PFSK-1 (cell line): ENCODE data around the gene TLCD2.

Experiments used
- FOXP2 ChIP-seq: optimal IDR thresholded peaks from 2 replicates; pipeline ENCODE3; 2011; ENCODE audit warnings: borderline replicate concordance, control low read depth, inconsistent platforms; ENCODE audit not compliant: insufficient read depth; ENCODE audit errors: extremely low read length, extremely low read depth
- POLR2AphosphoS5 ChIP-seq: IDR thresholded peaks from 2 replicates; pipeline ENCODE4 v1.6.1; 2012; ENCODE audit warnings: low read depth, mild to moderate bottlenecking, control low read depth, low read length, moderate library complexity
- SIN3A ChIP-seq: IDR thresholded peaks from 2 replicates; pipeline ENCODE4 v1.6.1; 2012; ENCODE audit warnings: mild to moderate bottlenecking, low read length, moderate library complexity, borderline replicate concordance; ENCODE audit not compliant: insufficient read depth
- TAF1 ChIP-seq: IDR thresholded peaks from 2 replicates; pipeline ENCODE4 v1.6.1; 2012; ENCODE audit warnings: low read length, control low read depth, borderline replicate concordance; ENCODE audit not compliant: insufficient read depth
- TF ChIP-seq, protein P1 (sequence below), 2 experiments: IDR thresholded peaks; 2 replicates each; pipeline versions ENCODE4 v1.6.1 to v1.8.0; 2011 to 2012; ENCODE audit warnings: low read depth in 2 of 2, low read length in 2 of 2, control low read depth in 1 of 2, inconsistent platforms in 1 of 2, mild to moderate bottlenecking in 1 of 2, moderate library complexity in 1 of 2; ENCODE audit not compliant: insufficient read depth in 1 of 2

TLCD2 gene

DNA sequence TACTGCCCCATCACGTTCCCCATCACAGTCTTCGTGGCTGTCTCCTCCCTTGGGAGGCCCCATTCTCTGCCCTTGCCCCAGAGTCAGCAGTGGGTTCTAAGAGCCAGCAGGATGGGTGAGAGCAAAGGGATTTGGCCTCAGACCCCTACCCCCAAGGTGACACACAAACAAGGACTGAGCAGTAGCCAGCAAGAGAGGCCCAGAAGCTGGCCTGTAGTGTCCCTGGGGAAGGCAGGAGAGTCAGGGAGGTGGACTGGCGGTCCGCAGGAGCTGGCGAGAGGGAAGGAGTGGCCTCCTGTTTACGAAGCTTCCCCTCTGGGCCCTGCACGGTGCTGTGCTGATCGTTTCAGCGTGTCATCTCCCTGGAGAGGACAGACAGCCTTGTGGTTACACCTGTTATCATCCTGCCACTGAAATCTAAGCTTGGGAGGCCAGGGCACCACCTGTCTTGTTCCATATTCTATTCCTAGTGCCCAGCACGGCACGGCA lies 22.7 kb upstream of the TLCD2 start:
- TF ChIP-seq, protein P1, sequence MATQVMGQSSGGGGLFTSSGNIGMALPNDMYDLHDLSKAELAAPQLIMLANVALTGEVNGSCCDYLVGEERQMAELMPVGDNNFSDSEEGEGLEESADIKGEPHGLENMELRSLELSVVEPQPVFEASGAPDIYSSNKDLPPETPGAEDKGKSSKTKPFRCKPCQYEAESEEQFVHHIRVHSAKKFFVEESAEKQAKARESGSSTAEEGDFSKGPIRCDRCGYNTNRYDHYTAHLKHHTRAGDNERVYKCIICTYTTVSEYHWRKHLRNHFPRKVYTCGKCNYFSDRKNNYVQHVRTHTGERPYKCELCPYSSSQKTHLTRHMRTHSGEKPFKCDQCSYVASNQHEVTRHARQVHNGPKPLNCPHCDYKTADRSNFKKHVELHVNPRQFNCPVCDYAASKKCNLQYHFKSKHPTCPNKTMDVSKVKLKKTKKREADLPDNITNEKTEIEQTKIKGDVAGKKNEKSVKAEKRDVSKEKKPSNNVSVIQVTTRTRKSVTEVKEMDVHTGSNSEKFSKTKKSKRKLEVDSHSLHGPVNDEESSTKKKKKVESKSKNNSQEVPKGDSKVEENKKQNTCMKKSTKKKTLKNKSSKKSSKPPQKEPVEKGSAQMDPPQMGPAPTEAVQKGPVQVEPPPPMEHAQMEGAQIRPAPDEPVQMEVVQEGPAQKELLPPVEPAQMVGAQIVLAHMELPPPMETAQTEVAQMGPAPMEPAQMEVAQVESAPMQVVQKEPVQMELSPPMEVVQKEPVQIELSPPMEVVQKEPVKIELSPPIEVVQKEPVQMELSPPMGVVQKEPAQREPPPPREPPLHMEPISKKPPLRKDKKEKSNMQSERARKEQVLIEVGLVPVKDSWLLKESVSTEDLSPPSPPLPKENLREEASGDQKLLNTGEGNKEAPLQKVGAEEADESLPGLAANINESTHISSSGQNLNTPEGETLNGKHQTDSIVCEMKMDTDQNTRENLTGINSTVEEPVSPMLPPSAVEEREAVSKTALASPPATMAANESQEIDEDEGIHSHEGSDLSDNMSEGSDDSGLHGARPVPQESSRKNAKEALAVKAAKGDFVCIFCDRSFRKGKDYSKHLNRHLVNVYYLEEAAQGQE (IDR thresholded peaks at IDR 0.05; ENCODE audit: insufficient read depth in 1 of 2, low read depth in 2 of 2, low read length in 2 of 2), result no peak
- TF ChIP-seq SIN3A, result no peak
- TF ChIP-seq POLR2AphosphoS5, result no peak
- no peak for TF ChIP-seq TAF1
- TF ChIP-seq FOXP2, result no peak

- TF ChIP-seq SIN3A (no peak), POLR2AphosphoS5 (no peak), FOXP2 (no peak), TAF1 (no peak)
- TF ChIP-seq, protein P1 (IDR thresholded peaks at IDR 0.05; ENCODE audit: insufficient read depth in 1 of 2, low read depth in 2 of 2, low read length in 2 of 2), result no peak
Observed at GRCh38 chr17:1732241-1732832, 22.2 kb upstream of the TLCD2 start.

DNA sequence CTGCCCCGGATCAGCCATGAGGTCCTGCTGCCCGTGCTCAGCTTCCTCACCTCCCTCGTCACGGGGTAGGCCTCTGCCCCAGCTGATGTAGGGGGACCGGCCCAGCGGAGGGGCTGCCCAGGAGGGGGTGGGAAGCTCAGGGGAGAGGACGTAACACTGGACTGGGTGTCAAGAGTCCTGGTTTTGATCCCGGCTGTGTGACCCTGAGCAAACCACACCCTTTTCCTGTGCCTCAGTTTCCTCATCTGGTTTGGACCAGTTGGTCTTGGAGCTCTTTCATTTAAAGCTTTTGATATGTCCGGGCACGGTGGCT lies 21.0 kb upstream of the TLCD2 start:
- TF ChIP-seq SIN3A (no peak), FOXP2 (peak; percentile 83)

DNA sequence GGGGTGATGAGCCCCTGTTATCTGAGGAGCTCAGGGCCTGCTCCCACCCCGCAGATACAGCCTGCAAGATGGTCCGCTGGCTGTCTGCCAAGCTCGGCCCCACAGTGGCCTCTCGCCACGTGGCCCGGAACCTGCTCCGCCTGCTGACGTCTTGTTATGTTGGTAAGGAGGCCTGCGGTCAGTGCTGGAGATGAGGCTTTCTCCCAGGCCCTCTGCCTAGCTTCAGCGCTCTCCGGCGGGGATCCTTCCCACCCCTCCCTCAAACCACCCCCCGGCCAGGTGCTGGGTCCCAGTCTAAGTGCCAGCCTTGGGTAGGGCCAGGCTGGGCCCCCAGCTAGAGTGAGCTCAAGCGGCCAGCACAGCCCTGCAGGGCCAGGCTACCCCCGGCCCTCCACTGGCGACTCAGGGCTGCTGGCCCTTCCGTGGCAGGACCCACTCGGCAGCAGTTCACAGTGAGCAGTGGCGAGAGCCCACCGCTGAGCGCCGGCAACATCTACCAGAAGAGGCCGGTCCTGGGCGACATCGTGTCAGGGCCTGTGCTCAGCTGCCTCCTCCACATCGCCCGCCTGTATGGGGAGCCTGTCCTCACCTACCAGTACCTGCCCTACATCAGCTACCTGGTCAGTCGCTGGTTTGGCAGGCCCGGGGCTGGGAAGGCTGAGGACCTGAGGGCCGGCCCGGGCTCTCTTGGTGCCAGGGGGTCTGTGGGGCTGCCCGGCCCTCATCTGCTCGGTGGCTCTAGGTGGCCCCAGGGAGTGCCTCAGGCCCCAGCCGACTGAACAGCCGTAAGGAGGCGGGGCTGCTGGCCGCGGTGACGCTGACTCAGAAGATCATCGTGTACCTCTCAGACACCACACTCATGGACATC lies 20.4 kb upstream of the TLCD2 start:
- TF ChIP-seq TAF1 (no peak), SIN3A (no peak), POLR2AphosphoS5 (0 out of 2 replicates have a peak, but pooled peaks have one; percentile 39), FOXP2 (peak; percentile 88)
- TF ChIP-seq, protein P1 (IDR thresholded peaks at IDR 0.05; ENCODE audit: insufficient read depth in 1 of 2, low read depth in 2 of 2, low read length in 2 of 2), result no peak; a peak in 1 of 4 replicates

- TF ChIP-seq FOXP2 (no peak), POLR2AphosphoS5 (no peak), TAF1 (no peak), SIN3A (no peak)
- TF ChIP-seq, protein P1 (IDR thresholded peaks at IDR 0.05; ENCODE audit: insufficient read depth in 1 of 2, low read depth in 2 of 2, low read length in 2 of 2), result no peak
Observed at GRCh38 chr17:1729966-1730325, 19.8 kb upstream of the TLCD2 start.
